HT1080 (cell line): ENCODE results near the gene C10orf71. TPM values are rescaled to one million over a fixed set of nuclear protein-coding genes. Genes with fewer than 3 reads are reported as not detected.

ENCODE experiments used
- DNase-seq: peaks from one replicate; pipeline ENCODE4 v3.0.0-alpha.2; 2015; ENCODE audit warnings: low read depth
- total RNA-seq: library from RNA; depleted of rRNA; stranded (reverse); fragments of >200 nt; shearing (Covaris generic); gene quantifications from 2 replicates; pipeline ENCODE4 v1.2.3, GENCODE V29; 2014

The C10orf71 gene
- total RNA-seq, 1 experiment from 2014 or later: not detected

- DNase-seq: no peak
Measured at GRCh38 chr10:49313501-49314070, 14.6 kb downstream of the C10orf71 start.

- no peak for DNase-seq
Measured at GRCh38 chr10:49314806-49315205, 15.8 kb downstream of the C10orf71 start.

- DNase-seq: no peak
Measured at GRCh38 chr10:49318028-49318427, 19.1 kb downstream of the C10orf71 start.

GRCh38 chr10:49318755-49319154 is 19.8 kb downstream of the C10orf71 start:
- peak; percentile 5 for DNase-seq

- no peak for DNase-seq
Measured at GRCh38 chr10:49319206-49319605, 20.2 kb downstream of the C10orf71 start.

- no peak for DNase-seq
Measured at GRCh38 chr10:49320191-49320590, 21.2 kb downstream of the C10orf71 start.

- DNase-seq: no peak
Measured at GRCh38 chr10:49321021-49321420, 22.1 kb downstream of the C10orf71 start.

- no peak for DNase-seq
Measured at GRCh38 chr10:49322371-49323170, 23.6 kb downstream of the C10orf71 start.

GRCh38 chr10:49323171-49323895 is 24.4 kb downstream of the C10orf71 start:
- DNase-seq: no peak

GRCh38 chr10:49323896-49324270 is 24.9 kb downstream of the C10orf71 start:
- DNase-seq: no peak

- peak; percentile 31 for DNase-seq
Measured at GRCh38 chr10:49324711-49325110, 25.7 kb downstream of the C10orf71 start.

GRCh38 chr10:49325131-49325915 is 26.4 kb downstream of the C10orf71 start:
- no peak for DNase-seq

- DNase-seq: no peak
Measured at GRCh38 chr10:49325916-49326783, 27.2 kb downstream of the C10orf71 start.

- DNase-seq: no peak
Measured at GRCh38 chr10:49327036-49327813, 28.3 kb downstream of the C10orf71 start.

GRCh38 chr10:49328401-49329145 is 29.6 kb downstream of the C10orf71 start:
- no peak for DNase-seq

GRCh38 chr10:49329146-49329505 is 30.2 kb downstream of the C10orf71 start:
- DNase-seq: no peak

- DNase-seq: no peak
Measured at GRCh38 chr10:49330127-49330665, 31.2 kb downstream of the C10orf71 start.

GRCh38 chr10:49331431-49331830 is 32.5 kb downstream of the C10orf71 start:
- no peak for DNase-seq

- DNase-seq: no peak
Measured at GRCh38 chr10:49332333-49332732, 33.4 kb downstream of the C10orf71 start.
